GM19452 (cell line): ENCODE measurements around the gene DDX49.
"Not testable (repeated sequence)": the region's sequence is repeated elsewhere in the genome, so short reads cannot be mapped to it uniquely, and the experiment has no call there.

Experiments
- ATAC-seq: cut with Tn5 transposase; IDR thresholded peaks from one replicate; pipeline ENCODE4 v1.9.1; 2021; ENCODE audit not compliant: unreplicated experiment

Gene DDX49

GRCh38 chr19:18908917-18909619 is 10.4 kb upstream of the DDX49 start:
- ATAC-seq = no peak

GRCh38 chr19:18910010-18910409 is 9.5 kb upstream of the DDX49 start:
- ATAC-seq = no peak

DNA sequence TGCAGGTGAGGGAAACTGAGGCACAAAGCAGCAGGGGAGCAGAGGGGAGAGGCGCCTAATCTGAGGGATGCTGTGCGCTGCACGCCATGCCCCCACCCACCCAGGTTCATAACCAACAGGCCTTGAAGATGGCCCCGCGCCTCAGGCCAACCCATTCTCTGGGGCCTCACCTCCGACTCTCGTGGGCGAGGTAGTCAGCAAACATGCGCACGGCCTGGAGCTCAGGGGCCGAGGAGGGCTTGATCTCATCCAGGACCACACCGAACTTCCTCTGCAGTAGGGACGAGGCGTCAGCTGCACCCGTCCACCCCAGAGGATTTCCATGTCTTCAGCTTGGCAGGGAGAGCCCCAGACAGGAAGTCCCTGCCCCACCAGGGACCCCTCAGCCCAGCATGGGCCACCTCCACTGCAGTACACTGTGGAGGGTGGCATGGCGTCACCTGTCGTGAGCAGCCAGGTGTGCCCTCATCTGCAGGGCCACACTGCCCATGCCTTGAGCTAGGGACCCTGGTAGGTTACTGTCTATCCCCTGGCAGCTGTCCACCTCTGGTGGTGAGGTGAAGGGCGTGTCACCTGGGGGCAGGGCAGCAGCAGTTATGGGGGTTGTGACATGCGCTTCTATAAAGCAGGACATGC is 8.6 kb upstream of the DDX49 start:
- no peak for ATAC-seq

- no peak for ATAC-seq
Measured at GRCh38 chr19:18912933-18913332, 6.6 kb upstream of the DDX49 start.

GRCh38 chr19:18913466-18913865 is 6.0 kb upstream of the DDX49 start:
- no peak for ATAC-seq

- no peak for ATAC-seq
Measured at GRCh38 chr19:18915639-18916038, 3.9 kb upstream of the DDX49 start.

DNA sequence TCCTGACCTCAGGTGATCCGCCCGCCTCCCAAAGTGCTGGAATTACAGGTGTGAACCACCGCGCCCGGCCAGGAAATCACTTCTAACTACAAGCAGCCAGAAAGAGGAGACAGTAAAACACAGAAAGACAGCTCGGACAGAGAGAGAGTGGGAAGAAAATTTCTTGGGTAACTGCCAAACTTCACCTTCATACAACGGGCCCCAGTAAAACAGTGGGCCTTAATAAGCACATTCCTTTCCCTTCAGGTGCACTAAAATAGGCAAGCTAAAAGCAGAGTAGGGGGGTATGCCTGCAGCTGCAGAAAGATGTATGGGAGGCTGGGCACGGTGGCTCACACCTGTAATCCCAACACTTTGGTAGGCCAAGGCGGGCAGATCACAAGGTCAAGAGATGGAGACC is 1.9 kb upstream of the DDX49 start:
- not testable (repeated sequence) for ATAC-seq

DNA sequence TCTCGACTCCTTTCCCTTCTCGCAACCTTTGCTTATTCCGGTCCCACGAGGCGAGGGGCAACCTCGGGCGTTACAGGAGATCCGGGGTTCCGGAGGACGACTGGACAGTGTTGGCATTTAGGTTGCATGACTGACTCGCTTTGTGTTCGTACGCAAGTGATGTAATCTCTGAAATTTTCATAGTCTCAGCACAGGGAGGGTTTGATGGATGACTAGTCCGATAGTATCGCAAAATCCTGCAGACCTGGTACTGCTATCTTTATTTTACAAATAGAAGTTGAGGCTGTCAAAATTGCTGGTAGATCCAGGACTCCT is 342 bp downstream of the DDX49 start:
- ATAC-seq = no peak

GRCh38 chr19:18920400-18920799 is 885 bp downstream of the DDX49 start:
- ATAC-seq = no peak

- no peak for ATAC-seq
Measured at GRCh38 chr19:18921593-18921992, 2.1 kb downstream of the DDX49 start.

DNA sequence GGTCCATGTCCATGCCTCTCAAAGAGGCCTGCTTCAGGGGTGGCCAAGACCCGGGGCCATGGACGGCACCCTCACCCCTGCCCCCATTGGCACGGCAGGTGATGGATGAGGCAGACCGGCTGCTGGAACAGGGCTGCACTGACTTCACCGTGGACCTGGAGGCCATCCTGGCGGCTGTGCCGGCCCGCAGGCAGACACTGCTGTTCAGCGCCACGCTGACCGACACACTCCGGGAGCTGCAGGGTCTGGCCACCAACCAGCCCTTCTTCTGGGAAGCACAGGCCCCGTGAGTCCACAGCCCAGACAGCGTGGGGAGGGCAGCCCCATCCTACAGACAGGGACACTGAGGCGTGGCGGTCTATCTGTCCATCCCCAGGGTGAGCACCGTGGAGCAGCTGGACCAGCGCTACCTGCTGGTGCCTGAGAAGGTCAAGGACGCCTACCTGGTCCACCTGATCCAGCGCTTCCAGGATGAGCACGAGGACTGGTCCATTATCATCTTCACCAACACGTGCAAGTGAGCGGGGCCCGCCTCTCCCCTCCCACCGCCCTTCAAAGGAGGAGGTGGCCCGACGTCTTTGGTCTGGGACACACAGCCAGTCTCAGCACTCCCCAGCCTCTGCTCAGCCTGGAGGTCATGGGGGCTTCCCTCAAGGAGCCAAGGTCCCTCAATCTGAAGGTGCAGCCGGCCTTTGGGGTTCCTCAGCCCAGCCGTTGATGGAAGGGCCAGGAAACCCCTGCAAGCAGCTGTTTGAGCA is 2.9 kb downstream of the DDX49 start:
- no peak for ATAC-seq

- ATAC-seq = no peak
Measured at GRCh38 chr19:18924684-18925213, 5.2 kb downstream of the DDX49 start.

DNA sequence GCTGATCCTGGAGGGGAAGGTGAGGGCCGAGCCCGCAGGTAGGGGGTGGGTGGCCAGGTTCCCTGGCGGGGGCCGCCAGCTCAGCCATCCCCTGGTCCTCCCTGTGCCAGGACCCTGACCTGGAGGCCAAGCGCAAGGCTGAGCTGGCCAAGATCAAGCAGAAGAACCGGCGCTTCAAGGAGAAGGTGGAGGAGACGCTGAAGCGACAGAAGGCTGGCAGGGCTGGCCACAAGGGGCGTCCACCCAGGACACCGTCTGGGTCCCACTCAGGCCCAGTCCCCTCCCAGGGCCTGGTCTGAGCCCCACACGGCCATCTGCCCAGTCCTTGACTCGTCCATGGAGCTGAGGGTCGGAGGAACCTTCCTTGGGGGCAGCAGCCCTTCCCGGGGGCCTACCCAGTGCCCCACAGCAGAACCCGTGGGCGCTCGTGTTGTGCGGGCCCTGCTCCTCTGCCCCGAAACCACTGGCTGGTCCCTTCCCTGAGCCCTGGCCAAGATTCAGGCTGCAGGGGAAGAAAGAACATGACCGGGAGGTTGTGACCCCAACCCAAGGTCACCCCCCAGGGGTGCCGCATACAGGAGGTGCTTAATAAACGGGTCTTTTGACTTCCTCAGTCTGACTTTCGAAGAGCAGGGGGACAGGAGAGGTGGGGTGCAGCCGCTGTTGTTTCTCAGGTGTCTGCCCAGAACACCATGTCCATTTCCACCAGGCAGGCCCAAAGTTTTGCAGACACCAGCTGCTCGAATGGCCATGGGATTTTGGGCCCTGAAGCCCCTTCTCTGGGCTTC is 8.7 kb downstream of the DDX49 start:
- ATAC-seq = no peak

GRCh38 chr19:18929311-18929710 is 9.8 kb downstream of the DDX49 start:
- ATAC-seq = no peak

DNA sequence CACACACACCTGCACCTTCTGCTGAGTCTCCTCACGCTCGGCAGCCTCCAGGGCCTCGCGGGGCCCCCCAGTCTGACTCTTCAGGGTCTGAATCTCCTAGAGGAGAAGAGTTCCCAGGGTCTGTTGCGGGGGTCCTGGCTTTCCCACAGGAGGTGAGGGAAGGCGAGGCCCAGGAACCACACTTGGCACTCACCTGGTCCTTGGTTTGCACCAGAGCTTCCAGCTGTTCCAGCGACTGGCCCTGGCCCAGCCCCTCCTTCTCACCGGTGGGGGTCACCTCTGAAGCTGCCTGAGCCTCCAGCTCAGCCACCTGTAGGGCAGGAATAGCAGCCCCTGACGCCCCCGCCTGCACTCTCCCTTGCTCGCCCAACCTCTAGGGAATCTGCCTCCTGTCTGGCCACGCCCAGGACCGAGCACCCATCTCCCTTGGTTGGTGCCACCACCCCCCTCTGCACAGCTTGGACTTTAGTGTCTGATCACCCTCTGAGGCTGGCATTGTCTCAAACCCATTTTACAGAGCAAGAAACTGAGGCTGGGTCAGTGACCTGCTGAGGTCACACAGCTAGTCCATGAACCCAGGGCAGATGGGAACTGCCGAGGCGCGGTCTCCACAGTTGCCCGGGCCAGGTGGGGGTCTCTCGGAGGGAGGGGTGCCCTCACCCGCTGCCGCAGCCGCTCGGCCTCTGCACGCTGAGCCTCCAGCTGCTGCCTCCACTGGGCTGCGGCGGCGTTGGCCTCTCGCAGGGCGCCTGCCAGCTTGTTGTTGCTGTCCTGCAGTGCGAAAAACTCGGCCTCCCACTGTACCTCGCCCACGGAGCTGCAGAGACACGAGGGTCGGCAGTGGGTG is 12.0 kb downstream of the DDX49 start:
- ATAC-seq = no peak

- ATAC-seq = no peak
Measured at GRCh38 chr19:18932216-18932841, 12.8 kb downstream of the DDX49 start.

- no peak for ATAC-seq
Measured at GRCh38 chr19:18933297-18933696, 13.8 kb downstream of the DDX49 start.

DNA sequence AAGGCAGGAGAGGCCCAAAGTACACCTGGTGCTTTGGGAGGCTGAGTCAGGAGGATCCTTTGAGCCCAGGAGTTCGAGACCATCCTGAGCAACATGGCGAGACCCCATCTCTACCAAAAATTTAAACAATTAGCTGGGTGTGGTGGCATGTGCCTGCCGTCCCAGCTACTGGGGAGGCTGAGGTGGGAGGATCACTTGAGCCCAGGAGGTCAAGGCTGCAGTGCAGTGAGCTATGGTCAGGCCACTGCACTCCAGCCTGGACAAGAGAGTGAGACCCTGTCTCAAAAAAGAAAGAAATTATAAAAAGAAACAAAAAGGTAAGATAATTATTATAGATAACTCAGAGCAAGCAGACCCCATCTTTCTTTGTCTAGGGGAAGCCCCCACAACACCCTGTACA is 19.6 kb downstream of the DDX49 start:
- no peak for ATAC-seq

DNA sequence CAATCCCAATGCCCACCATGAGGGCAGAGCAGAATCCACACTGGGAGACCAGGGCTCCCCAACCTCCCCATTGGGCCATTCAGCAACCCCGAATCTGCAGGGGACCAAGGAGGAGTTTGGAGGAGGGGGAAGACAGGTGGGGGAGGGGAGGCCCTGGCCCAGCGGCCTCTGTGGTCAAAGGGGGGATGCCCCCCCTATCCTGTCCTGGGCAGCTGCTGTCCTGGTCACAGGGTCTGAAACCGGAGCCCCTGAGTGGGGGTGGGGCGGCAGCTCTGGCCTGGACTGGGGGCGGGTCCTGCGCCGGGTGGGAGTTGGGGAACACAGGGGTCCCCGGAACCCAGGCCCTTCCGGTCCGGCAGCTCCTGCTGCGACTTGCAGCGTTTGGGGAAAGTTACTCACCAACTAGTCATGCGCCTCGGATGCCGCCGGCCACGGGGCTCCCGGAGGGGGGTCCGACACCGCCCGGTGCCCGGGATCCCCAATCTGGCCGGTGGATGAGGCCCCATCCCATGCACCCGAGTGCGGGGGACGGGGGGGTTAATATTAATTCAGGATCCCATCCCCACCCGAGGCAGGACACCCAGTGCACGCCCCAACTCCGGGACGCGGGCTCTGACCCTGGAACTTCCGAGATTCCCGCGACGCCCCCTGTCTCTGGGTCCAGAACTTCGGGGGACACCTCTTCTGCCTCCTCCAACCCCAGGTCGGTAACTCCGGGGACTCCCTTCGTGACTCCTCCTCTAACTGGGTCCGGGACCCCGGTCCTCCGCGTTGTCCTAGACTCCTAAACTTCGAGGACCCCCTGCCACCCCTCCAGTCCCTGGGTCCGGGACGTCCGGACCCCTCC is 20.6 kb downstream of the DDX49 start:
- no peak for ATAC-seq
